BJ (cell line): ENCODE measurements around the gene STARD7. TPM values are rescaled to one million over a fixed set of nuclear protein-coding genes. Genes with fewer than 3 reads are reported as not detected.

Experiments used
- CTCF ChIA-PET: fragments of 350-600 bp; formaldehyde crosslinking; extraction: SDS; loops from one replicate; lab custom pipeline; 2021; ENCODE audit warnings: antibody characterized with exemption, inconsistent platforms; lab: Yijun Ruan, JAX
- POLR2A ChIA-PET: fragments of 300-600 bp; sonication (Branson Sonifier 250); formaldehyde crosslinking; extraction: SDS; loops from one replicate; lab custom pipeline; 2021; ENCODE audit warnings: antibody characterized with exemption; lab: Charles Lee
- DNase-seq: peaks from one replicate; pipeline ENCODE4 v3.0.0-alpha.2; 2011; ENCODE audit warnings: low read depth
- H3K27me3 ChIP-seq: 2 replicates; pipeline ENCODE4 v1.6.0; 2011; ENCODE audit warnings: low read length; ENCODE audit not compliant: control insufficient read depth, insufficient read depth
- H3K36me3 ChIP-seq: 2 replicates; pipeline ENCODE4 v1.5.1; 2011; ENCODE audit warnings: low read length; ENCODE audit not compliant: control insufficient read depth, insufficient read depth
- H3K4me3 ChIP-seq: 2 replicates; pipeline ENCODE4 v1.5.1; 2011; ENCODE audit warnings: low read depth, mild to moderate bottlenecking, control low read depth, low read length
- polyA plus RNA-seq: library from polyadenylated mRNA; depleted of rRNA; stranded (reverse); fragments of >200 nt; gene quantifications from 2 replicates; pipeline ENCODE4 v1.2.3, GENCODE V29; 2011
- TF ChIP-seq, protein P1 (sequence below): IDR thresholded peaks from 2 replicates; pipeline ENCODE4 v1.5.1; 2011; ENCODE audit warnings: low read depth, mild to moderate bottlenecking, control low read depth, inconsistent platforms, low read length, moderate library complexity; ENCODE audit not compliant: insufficient read depth

The STARD7 gene
- polyA plus RNA-seq, 1 experiment: 56.1 TPM

DNA sequence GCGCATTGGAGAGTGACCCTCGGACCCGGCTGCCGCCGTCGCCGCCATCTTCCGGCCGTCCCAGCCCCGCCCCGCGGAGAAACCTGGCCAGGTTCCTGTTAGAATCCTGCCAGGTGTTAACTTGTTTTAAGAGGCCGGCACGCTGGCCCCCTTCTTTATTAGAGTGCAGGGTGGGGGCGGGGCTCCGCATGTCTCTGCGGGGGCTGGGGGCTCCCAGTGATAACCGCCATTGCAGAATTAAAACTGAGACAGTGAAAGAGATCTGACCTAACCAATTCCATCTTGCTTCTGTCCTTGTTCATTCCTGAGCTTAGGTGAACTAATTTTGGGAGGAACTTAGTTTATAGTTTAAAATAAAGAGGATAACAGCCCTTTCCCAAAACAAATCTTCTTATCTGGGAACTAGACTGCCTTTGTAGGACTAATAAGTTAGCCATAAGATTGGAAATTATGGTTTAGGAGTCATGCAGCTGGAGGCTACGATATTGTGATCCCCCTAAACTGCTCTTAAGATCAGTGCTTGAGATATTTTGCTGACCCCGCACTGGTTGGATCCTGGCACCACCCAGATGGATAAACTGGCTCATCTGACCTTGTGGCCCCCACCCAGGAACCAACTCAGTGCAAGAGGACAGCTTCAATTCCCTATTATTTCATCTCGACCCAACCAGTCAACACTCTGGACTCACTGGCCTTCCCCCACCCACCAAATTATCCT is 543 bp upstream of the STARD7 start:
- TF ChIP-seq, protein P1, sequence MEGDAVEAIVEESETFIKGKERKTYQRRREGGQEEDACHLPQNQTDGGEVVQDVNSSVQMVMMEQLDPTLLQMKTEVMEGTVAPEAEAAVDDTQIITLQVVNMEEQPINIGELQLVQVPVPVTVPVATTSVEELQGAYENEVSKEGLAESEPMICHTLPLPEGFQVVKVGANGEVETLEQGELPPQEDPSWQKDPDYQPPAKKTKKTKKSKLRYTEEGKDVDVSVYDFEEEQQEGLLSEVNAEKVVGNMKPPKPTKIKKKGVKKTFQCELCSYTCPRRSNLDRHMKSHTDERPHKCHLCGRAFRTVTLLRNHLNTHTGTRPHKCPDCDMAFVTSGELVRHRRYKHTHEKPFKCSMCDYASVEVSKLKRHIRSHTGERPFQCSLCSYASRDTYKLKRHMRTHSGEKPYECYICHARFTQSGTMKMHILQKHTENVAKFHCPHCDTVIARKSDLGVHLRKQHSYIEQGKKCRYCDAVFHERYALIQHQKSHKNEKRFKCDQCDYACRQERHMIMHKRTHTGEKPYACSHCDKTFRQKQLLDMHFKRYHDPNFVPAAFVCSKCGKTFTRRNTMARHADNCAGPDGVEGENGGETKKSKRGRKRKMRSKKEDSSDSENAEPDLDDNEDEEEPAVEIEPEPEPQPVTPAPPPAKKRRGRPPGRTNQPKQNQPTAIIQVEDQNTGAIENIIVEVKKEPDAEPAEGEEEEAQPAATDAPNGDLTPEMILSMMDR: no peak
- peak overlapping the region; percentile 96 for H3K4me3 ChIP-seq
- ChIA-PET POLR2A (no interaction called here), CTCF (interaction anchor here (1.2 to 3.0 kb wide), 8 partner anchors 35 to 92 kb away, joined by 3 to 10 read pairs (median 4); partner anchors contain the start of genes ASTL and DUSP2)
- DNase-seq: no peak
- no peaks in the 10 kb centered on the region for H3K27me3 ChIP-seq
- no peaks in the 10 kb centered on the region for H3K36me3 ChIP-seq

DNA sequence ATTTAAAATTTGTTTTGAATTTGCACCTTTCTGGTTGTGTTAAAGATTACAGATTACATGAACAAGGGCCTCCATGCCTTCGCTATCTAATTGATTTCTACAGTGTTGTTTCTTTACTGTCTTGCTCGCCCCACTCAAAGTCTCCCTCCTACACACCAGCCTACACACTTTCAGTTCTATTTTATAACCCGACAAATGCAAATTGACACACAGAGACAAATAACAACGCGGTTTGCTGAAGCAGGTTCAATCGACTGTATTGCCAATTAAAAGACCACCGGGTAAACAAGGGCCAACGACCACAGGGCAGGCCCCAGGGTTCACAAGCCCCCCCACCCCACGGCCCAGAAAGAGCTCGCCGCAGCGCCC is 869 bp downstream of the STARD7 start:
- ChIA-PET CTCF (interaction anchor here (1.2 to 3.0 kb wide), 5 partner anchors 33 to 69 kb away, joined by 4 to 10 read pairs (median 4); partner anchors contain the start of gene ASTL), POLR2A (interaction anchor here (0.6 to 0.8 kb wide), 2 partner anchors 12 to 296 kb away, joined by 3 to 6 read pairs; no protein-coding TSS in a partner anchor)
- H3K27me3 ChIP-seq: no peaks in the 10 kb centered on the region
- DNase-seq: no peak
- peak overlapping the region; percentile 96 for H3K4me3 ChIP-seq
- no peaks in the 10 kb centered on the region for H3K36me3 ChIP-seq
- TF ChIP-seq, protein P1: no peak

DNA sequence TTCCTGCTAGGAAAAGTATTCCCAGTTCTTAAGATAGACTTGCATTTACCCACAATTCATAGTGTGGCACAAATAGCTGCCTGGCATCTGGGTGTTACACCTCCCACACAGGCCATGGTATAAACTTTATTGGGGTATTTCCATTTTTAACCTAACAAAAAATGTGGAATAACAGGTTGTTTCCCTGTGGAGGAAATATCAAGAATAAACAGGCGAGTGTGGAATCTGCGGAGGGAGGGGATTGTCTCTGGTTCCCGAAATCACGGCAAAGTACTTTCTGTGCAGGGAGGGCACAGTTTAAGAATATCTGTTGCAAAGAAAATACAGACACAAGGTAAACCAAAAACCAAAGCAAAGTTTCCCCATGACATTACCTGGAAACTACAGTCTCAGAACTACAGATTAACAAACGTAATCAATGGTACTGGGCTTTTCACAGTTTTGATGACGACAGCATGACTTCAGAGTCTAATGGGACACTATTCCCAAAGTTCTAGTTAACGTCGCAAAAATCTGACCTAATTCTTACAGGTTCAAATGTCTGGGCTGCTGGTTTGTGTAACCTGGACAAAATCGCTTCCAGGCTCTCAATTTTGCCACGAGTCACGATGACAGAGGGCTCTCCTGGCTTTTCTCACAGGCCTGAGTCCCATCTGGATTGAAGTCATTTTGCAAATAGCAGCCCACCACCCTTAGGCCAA is 1.4 kb downstream of the STARD7 start:
- TF ChIP-seq, protein P1: no peak
- DNase-seq: no peak
- H3K36me3 ChIP-seq: no peaks in the 10 kb centered on the region
- ChIA-PET POLR2A (interaction anchor here (0.8 kb wide), 1 partner anchor 12 kb away, joined by 3 read pairs; no protein-coding TSS in a partner anchor), CTCF (interaction anchor here (1.4 to 3.0 kb wide), 2 partner anchors 55 to 69 kb away, joined by 4 to 10 read pairs; partner anchors contain the start of gene ASTL)
- H3K4me3 ChIP-seq: peak overlapping the region; percentile 96
- no peaks in the 10 kb centered on the region for H3K27me3 ChIP-seq

DNA sequence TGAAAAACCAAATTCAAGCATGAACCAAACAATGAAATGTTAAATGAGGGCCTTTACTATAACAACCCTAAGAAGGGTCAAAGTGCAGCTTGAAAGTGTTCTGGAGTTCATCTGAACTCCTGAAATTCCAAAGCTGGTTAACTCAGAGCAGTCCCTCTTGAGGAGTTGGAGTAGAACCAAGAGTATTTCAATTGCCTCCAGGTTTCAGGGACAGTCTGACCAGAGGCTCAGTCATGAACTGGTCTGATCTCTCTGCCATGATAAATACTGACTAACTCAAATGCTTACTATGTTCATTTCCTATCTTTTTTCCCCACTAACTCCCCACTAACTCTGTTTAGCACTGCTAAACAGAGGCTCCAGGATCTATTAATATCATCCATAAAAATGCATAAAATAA is 2.7 kb downstream of the STARD7 start:
- H3K36me3 ChIP-seq: no peaks in the 10 kb centered on the region
- no peak for DNase-seq
- H3K4me3 ChIP-seq: peak overlapping the region; percentile 16
- TF ChIP-seq, protein P1: no peak
- CTCF ChIA-PET: interaction anchor here (0.8 to 0.9 kb wide), 2 partner anchors 54 to 56 kb away, joined by 3 read pairs; no protein-coding TSS in a partner anchor
- H3K27me3 ChIP-seq: no peaks in the 10 kb centered on the region
- POLR2A ChIA-PET: no interaction called here
